SKM-1 treated with dmso at 0.1 percent for 144 hours (cell line): ENCODE data around the gene DCDC1.
A peak's percentile ranks its signal among the peaks of the same experiment; 100 is the strongest.

Experiments
- DNase-seq: peaks from one replicate; lab custom pipeline; 2025; ENCODE audit not compliant: unreplicated experiment; lab: John Stamatoyannopoulos, UW

The DCDC1 gene, protein sequence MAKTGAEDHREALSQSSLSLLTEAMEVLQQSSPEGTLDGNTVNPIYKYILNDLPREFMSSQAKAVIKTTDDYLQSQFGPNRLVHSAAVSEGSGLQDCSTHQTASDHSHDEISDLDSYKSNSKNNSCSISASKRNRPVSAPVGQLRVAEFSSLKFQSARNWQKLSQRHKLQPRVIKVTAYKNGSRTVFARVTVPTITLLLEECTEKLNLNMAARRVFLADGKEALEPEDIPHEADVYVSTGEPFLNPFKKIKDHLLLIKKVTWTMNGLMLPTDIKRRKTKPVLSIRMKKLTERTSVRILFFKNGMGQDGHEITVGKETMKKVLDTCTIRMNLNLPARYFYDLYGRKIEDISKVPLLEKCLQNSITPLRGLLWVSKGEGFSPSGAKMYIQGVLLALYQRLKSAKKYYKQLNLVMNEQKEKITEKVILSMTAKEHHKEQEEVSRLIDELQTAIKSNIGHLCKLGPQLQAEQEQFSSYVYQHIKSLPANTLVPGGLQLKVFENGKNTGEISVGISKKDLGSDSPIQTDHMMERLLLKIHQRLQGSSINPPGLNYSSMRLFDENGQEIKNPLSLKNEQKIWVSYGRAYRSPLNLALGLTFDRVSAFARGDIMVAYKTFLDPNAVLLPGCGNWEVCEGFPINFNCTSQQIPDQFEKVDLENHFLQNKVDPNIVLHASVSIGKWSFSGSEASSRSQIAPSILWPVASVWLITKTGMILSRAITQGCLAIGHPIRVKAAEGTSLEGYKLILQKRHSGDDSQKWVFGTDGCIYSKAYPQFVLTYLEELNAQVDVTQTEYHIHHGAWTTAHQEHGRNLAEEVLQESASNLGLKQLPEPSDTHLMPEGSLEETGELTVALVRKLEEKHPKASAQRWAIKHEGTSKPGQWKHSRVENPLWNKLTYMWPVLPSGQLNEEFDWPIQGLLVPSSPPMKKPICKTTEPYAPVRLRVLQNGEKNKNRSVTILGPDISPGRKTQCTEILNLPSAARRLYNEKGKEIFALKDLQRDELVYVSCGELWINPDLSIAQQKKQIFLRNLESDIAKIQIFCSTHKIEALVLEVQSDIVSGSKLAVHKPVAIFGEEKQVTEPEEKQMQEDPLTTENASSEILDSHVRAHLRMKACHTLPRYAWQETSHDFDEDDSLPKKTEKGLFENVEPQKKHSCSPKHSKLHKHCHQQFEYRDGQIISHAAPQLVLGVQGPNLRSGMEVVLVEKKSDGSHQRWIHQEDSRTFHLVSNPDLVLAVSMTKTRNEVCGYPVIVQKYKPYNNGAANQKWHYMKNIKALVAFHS (N-terminal part only)

GRCh38 chr11:31369348-31370329, at the start of gene DCDC1, which contains the start of gene DNAJC24:
DCDC1 (minus strand) TSS chr11:31369739; CDS start chr11:31328280, 41,459 bp downstream.
DNAJC24 (plus strand) TSS chr11:31369860; CDS start chr11:31370749, 889 bp downstream.
- DNase-seq, result peak; percentile 87

DNA sequence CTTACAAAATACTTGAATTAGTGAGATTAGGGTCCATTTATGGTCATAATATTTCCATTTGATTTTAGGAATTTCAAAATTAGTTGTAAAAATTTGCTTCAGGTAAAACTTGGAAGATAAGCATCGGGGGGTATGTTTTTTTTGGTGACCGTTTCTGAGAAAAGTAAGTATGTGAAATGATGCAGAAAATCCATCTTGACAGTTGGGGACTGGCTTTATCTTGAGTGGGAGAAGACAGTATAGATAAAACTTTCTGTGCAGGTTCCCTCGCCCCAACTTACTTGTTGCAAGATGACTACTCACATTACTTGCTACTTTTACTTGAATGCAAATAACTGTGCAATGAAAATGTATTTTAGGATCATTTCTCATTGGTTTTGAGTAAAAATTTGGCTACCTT, 49.6 kb upstream of the DCDC1 start:
- DNase-seq, result no peak

DNA sequence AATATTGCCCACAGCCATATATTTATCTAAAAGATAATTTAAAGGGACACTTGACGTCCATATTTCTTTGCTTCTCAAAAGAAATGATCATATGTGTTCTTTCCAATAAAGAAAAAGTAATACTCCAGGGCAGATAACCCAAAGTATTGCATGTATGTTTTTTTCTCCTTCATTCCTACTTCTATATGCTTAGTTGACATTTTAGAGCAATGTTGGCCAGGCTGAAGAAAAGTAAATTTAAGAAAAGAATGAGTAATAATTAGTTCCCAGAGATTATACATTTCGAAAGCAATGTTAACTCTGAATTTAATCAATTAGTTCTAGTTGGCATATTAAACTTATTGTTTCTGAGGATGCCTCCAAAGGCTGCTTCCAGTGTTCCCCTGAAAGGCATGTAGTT, 48.3 kb upstream of the DCDC1 start:
- DNase-seq, result no peak

- DNase-seq, result no peak
Observed at GRCh38 chr11:31417357-31417756, 47.8 kb upstream of the DCDC1 start.

GRCh38 chr11:31415435-31415834, 45.9 kb upstream of the DCDC1 start:
- no peak for DNase-seq

DNA sequence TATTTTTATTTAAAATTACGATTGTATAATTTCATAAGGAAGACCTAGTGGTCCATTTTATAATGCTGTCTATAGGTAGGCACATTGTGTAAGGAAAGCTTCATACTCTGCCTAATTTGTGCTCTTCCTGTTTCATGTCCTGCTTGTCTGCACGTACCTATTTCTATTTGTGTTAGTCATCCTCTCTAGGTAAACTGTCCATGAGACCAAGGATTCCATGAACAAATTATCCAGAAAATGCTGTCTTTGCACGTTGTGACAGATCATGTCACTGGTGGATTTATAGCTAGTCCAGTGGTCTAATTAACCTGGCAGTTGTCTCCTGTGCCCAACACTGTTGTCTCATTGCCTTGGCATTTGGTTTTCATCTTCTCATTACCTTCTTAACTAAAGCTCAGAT, 44.8 kb upstream of the DCDC1 start:
- DNase-seq, result no peak

GRCh38 chr11:31412946-31413345, 43.4 kb upstream of the DCDC1 start:
- no peak for DNase-seq

DNA sequence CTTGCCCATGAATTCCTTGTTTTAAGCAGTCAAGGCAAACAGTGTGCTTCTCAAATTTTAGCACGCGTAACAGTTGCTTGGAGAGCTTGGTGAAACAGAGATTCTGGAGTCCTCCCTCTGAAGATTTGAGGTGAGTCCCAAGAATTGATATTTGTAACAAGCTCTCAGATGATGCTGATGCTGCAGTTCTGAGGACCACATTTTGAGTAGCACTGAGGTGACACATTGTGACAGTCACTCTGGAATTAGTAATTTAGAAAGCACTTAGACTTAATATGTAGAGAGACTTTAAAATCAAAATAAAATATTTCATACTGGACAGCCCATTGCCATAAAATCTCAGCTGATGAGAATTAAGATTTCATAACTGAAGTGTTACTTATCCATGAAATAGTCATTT, 38.7 kb upstream of the DCDC1 start:
- no peak for DNase-seq

GRCh38 chr11:31404614-31405013, 35.1 kb upstream of the DCDC1 start:
- no peak for DNase-seq

GRCh38 chr11:31397239-31397834, 27.8 kb upstream of the DCDC1 start:
- DNase-seq, result peak; percentile 16

- DNase-seq, result no peak
Observed at GRCh38 chr11:31387379-31387778, 17.8 kb upstream of the DCDC1 start.

GRCh38 chr11:31383116-31383515, 13.6 kb upstream of the DCDC1 start:
- DNase-seq, result no peak

DNA sequence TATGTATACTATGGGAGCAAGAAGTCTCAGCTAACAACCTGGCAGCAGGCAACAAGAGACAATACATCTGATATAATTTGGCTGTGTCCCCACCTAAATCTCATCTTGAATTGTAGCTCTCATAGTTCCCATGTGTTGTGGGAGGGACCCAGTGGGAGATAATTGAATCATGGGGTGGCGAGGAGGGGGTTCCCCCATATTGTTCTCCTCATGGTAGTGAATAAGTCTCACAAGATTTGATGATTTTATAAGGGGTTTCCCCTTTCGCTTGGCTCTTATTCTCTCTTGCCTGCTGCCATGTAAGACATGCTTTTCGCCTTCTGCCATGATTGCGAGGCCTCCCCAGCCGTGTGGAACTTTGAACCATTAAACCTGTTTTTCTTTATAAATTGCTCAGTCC, 6.3 kb upstream of the DCDC1 start:
- no peak for DNase-seq

DNA sequence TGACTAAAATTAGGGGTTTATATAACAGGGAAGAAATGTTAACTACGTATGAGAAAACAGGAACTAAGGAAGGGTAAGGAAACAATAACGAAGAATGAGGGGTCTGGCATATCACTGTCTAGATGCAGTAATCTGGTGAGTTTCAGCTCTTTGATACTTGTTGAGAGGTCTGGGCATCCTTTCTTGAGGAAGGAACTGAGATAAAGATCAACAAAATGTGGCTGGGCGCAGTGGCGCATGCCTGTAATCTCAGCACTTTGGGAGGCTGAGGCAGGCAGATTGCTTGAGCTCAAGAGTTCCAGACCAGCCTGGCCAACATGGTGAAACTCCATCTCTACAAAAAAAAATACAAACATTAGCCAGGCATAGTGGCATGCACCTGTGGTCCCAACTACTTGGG, 2.7 kb downstream of the DCDC1 start:
- no peak for DNase-seq

- DNase-seq, result no peak
Observed at GRCh38 chr11:31361743-31362142, 7.8 kb downstream of the DCDC1 start.

DNA sequence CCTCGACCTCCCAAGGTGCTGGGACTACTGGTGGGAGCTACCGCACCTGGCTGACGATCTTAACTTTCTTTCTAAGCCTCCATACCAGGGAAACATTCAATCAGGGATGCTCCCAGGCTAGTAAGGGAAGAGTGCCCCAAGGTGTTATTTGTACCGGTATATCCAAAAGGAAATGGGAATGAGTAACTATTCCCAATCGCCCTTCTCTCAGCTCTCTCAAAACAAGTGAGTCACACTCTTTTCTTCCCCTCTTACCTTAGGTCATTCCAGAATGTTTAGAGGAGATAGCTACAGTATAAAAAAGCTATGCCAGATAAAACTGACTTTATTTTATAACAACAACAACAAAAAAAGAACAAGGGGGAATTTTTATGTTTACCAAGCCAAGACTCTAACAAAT, 13.7 kb downstream of the DCDC1 start:
- no peak for DNase-seq

- DNase-seq, result no peak
Observed at GRCh38 chr11:31355131-31355530, 14.4 kb downstream of the DCDC1 start.

- no peak for DNase-seq
Observed at GRCh38 chr11:31351168-31351567, 18.4 kb downstream of the DCDC1 start.

DNA sequence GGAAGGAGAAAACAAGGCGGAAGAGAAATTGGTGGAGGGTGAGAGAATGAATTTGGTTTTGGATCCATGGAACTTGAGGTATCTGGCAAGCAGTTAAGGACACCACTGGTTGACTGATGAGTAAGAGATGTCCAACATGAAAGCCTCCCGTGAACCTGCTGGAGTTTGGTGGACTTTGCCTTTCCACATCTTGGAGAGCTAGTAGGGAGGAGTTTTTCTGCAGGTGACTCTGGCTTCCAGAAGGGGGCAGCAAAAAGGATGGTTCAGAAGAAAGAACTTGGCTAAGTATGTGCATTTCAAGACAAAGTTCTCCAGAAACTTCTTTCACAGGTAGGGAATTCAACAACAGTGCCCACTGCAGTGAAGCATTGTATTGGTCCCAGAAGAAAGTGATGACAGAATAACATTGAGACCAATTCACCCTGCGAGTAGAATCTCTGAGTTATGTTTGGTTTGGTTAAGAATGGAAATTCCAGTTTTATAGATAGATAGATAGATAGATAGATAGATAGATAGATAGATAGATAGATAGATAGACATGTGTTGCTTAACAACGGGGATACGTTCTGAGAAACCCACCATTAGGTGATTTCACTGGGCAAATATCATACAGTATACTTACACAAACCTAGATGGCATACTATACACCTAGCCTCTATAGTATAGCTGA, 28.5 kb downstream of the DCDC1 start:
- DNase-seq, result peak; percentile 39
